ENCODE data around the gene PLCB2.

Gene PLCB2

DNA sequence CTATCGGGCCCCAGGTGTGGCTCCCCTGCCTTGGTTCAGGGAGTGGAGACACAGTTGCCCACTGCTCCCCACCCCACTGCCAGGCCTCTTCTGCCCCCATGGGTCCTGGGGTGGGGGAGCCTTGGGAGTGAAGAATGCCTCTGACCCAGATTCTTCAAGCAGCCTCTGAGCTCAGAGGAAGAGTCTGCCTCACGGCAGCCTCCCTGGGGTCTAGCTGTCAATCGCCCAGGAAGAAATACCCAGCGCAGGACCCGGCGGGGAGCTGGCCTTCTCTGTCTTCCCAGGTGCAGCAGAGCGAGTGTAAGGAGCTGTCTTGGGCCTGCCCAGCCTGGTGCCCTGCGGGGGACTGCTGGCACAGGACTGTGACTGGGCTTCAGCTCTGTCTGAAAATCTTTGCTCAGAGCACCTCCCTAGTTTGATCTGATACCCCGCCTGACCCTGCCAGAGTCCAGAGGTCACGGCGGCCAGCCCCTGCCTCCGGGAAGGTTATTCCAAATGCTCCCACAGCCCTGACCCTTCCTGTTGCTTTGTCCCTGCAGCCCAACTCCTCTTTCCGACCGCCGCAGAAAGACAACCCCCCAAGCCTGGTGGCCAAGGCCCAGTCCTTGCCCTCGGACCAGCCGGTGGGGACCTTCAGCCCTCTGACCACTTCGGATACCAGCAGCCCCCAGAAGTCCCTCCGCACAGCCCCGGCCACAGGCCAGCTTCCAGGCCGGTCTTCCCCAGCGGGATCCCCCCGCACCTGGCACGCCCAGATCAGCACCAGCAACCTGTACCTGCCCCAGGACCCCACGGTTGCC is 35.9 kb downstream of the PLCB2 start:
- no peak for DNase-seq (ENCODE audit: low read depth in 2 of 2)

DNA sequence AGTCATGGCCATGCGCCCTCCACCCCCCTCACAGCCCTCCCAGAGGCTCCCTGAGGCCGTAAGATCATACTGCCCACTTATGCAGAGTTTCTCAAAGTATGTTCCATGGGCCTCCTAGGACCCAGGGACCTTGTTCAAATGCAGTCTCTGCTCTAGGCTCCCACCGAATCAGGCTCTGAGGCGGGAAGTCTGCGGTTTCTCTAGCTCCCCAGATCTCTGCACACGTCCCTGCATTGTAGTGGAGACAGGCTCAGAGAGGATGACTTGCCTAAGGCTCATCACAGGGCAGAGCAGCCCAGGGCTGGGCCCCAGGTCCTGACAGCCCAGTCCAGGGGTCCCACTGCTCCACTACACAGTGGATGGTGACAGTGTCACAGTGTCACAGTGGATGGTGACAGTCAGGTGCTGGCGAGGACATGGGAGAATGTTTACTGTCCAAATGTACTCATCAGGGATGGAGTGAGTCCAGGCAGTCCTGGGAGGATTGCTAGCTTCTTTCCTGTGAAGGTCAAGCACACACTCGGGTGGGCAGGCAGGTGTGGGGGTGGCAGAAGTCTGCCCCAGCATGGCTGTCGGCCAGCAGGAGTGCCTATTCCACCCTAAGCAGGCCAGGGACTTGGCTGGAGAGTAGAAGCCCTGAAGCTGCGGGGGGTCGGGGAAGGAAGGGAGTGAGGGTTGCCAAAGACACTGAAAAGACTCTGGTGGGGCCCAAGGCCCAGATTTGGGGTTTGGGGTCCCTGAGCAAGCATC is 37.3 kb downstream of the PLCB2 start:
- no peak for DNase-seq (ENCODE audit: low read depth in 2 of 2)

DNA sequence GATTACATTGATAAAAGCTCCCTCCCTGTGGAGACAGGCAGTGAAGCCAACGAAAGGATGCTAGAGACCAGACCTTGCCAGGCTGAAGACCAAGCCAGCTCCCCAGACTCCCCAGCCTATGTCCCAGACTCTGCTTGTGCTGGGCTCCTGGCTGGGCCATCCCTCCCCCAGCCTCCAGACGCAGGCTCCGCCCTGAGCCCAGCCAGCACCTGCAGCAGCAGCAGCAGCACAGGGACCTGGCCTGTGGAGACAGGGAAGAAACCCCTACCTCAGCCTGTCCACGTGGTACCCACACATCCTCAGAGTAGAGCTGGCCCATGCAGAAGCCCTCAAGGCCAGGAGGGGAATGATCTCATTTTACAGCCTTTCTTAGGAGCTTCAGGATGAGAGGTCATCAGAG is 38.1 kb downstream of the PLCB2 start:
- no peak for DNase-seq (ENCODE audit: low read depth in 2 of 2)

DNA sequence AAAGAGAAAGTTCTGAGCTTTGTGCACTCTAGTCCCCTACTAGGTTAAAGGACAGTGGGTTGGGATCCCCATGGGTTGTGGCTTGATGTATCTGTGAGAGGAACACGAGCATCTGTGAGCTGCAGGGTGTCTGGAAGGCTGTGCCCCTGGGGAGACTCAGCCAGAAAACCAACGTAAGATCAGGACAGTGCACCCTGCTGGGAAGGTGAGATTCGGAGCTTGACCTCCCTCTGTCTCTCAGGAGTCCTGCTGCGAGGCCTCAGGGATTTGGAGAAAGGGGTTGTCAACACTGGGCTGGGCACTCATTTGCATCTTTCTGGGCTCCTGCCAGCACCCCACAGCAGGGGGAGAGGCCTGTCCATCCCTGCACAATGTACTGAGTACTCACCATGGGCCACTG is 40.1 kb downstream of the PLCB2 start:
- DNase-seq (ENCODE audit: low read depth in 2 of 2): no peak

DNA sequence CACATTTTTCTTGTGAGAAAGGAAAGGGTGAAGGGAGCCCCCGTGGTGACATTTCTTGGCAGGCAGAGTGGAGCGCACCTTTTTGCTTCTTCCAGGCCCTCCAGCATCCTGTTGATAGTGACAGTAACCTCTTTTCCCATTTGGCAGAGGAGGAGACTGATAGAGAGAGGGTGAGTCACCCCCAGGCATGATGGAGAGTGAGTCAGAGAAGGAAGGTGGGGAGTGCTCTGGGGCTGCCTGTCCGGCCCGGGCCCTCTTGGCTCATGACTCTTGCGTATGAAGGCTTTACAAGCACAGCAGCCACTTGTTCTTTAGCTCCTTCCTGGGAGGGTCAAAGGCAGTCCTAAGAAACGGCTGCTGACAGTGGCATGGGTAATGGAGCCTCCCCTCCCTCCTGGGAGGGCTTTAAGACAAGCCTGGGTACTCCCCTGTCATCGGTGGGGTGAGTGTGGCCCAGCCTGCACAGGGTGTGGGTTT is 40.9 kb downstream of the PLCB2 start:
- no peak for DNase-seq (ENCODE audit: low read depth in 2 of 2)

DNA sequence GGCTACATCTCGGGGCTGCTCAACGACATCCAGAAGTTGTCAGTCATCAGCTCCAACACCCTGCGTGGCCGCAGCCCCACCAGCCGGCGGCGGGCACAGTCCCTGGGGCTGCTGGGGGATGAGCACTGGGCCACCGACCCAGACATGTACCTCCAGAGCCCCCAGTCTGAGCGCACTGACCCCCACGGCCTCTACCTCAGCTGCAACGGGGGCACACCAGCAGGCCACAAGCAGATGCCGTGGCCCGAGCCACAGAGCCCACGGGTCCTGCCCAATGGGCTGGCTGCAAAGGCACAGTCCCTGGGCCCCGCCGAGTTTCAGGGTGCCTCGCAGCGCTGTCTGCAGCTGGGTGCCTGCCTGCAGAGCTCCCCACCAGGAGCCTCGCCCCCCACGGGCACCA is 41.9 kb downstream of the PLCB2 start:
- no peak for DNase-seq (ENCODE audit: low read depth in 2 of 2)

DNA sequence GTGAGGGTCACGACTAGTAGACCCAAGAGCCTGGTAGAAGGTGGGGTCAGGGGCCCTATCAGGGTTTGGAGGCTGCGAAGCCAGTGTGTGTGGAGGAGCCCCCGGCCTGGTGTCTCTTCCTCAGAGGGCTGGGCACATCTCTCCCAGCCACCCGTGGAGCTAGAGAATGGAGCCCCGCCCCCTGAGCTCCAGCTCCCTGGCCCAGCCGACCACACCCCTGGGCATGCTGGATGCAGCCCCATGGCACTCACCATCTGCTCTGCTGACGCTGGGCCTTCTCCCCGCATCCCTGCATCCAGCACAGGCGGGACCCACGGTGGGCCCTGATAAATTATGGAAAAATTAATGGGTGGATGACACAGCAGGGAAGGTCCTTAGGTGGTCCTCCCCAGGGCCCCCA is 42.4 kb downstream of the PLCB2 start:
- no peak for DNase-seq (ENCODE audit: low read depth in 2 of 2)

DNA sequence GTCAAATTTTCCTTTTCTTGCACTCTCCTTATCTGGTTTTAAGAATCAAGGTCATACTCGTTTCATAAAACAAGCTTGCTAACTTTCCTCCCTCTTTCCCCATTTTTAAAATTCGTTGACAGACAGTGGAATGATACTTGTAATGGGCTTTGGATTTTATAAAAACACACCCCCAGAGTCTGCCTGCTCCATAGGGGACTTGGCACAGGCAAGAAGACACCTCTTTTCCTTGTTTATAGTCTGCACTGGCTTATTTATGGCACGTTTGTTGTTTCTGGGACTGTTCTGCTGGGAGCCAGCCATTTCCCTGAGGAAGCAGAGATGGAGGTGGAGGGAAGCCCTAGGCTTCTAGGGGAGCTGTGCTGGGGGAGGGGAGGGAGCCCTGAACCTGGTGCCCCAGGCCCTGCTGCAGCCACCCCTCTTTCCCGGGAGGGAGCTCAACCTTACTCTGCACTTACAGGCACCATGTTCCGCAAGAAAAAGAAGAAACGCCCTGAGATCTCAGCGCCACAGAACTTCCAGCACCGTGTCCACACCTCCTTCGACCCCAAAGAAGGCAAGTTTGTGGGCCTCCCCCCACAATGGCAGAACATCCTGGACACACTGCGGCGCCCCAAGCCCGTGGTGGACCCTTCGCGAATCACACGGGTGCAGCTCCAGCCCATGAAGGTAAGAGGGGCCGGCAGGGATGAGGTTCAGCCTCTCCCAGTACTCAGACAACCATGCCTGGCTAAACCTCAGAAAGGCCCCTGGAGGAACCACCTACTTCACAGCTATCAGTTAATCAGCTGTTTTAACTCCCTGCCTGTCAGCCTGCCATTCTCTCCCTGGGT is 43.2 kb downstream of the PLCB2 start:
- no peak for DNase-seq (ENCODE audit: low read depth in 2 of 2)

DNA sequence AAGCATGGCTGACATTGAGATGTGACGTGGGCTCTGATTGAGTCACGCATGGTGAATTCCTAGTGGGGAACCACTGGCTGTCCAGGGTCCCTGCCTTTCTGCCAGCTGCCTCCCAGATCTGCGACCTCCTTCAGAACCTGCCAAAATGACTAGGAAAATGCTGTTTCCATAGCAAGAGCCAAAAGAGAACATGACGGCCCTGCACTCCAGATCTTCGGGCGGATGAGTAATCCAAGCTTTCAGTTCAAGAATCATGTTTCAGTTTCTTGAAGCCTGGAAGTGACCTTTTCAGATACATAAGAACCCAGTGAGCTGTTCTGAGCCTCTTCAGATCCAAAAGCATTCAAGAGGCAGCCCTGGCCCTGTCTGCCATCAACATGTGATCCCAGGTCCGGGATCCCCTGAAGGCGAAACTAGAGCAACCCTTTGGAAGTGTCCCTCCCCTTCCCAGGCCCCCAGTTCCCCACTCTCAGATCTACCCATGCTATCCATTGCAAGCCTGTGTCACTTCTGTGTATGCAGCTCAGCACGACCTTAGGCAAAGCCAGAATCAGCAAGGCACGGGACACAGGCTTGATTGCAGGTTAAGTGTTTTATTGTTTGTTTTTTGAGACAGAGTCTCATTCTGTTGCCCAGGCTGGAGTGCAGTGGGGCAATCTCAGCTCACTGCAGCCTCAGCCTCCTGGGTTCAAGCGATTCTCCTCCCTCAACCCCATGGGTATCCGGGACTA is 44.5 kb downstream of the PLCB2 start:
- no peak for DNase-seq (ENCODE audit: low read depth in 2 of 2)

DNA sequence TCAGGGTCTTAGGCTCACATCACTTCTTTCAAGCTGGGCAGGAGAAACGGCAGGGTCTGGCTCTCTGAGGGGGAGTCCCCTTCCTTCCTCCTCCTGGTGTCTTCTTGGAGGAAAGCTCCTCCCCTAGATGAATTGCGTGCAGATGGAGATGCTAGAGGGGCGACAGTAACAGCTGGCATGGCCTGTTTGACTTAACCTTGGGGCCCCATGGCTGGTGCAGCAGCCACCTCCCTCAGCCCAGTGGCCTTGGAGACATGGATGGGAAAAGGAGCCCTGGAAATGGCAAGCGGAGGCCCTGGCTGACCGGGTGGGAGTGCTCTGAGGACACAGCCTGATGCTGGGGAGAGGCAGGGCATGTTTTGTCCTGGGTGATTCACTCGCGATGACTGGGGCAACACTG is 48.7 kb downstream of the PLCB2 start:
- DNase-seq (ENCODE audit: low read depth in 2 of 2): no peak

DNA sequence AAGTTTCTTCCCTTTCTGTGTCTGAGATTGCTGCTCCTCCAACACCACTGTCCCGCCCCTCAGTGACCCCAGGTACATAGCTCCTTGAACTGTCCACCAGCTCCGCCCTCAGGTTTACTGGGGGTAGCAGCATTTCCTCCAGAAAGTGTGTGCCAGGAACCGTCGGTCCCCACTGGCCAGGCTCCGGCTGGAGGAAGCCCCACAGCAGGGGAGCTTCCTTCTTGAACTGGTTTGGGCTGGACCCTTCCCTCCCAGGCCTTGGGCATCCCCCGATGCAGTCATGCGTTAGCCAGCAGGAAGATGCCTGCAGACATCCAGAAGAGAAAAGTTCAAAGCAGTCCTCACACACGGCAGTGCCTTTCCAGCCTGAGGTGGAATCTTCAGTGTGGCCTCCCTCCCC is 49.2 kb downstream of the PLCB2 start:
- DNase-seq (ENCODE audit: low read depth in 2 of 2): no peak

DNA sequence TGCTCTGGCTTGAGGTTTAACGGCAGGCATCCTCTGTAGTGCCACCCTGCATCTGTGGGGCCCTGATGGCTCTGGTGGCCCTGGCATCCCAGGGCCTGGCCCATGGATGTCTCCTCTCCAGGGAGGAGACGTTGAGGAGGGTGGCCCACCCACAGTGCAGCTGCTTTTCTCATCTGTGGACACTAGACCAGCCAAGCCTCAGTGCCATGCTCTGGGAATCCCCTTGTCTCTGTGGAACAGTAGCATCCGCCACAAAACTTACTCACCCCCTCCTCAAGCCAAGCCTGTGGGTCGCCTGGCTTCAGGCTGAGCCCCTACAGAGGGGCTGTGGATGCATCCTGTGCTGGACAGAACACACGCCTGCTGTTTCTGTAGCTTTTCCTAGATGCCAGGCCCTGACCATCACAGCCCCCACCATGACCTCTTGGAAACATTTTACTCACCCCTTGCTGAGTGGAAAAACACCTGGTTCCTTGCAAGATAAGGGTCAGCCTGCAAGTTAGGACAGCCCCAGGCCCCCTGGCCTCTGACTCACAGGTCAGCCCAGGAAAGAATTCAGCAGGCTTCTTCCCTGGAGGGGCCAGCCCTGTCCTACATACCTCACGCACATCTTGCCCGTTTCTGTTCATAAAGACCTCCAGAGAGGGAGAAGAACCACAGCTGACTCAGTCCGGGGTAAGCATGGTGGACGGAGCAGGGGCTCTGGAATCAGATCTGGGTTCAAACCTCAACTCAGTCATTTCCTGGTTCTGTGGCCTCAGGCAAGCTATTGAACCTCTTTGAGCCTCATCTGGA is 49.9 kb downstream of the PLCB2 start:
- DNase-seq (ENCODE audit: low read depth in 2 of 2): no peak

DNA sequence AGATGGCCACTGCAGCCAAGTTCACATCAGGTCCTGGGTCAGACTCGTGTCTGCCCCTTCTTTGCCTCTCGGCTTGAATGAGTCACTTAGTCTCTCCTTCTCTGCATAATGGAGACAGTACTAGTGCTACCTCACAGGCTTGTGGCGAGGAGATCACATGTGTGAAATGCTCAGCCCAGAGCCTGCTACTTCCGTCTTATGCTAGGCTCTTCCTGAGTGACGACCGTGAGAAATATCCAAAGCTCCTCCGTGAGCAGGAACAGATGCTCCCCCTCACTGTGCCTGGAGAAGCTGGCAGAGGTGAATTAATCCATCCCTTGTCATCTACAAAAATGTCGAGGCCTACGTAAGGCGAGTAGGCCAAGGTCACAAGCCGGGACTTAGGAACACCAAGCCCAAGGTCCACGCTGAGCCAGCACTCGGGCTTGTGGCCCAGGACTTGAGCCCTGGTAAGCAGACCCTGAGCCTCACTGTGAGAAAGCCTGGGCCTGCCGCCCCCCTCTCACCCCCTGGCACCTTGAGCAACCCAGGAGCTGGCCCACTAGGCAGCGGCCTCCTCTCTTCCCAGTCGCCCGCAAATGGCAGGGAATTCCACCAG is 51.0 kb downstream of the PLCB2 start:
- no peak for DNase-seq (ENCODE audit: low read depth in 2 of 2)

DNA sequence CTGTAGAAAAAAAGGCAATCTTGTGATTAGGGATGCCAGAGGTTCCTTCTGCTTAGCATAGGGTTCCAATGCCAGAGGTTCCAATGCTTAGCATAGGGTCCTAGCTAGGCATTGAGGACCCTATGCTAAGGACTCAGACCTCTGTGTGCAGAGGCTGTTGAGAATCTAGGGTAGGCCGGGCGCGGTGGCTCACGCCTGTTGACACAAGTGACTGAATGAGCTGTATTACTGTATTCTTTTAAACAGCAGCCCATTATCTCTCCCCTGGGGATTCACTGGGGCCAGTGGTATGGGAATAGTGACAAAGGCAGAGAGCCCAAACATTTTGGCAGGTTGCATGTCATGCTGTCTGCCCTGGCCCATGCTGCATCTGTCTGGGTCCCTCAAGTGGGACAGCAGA is 52.7 kb downstream of the PLCB2 start:
- DNase-seq (ENCODE audit: low read depth in 2 of 2): no peak

DNA sequence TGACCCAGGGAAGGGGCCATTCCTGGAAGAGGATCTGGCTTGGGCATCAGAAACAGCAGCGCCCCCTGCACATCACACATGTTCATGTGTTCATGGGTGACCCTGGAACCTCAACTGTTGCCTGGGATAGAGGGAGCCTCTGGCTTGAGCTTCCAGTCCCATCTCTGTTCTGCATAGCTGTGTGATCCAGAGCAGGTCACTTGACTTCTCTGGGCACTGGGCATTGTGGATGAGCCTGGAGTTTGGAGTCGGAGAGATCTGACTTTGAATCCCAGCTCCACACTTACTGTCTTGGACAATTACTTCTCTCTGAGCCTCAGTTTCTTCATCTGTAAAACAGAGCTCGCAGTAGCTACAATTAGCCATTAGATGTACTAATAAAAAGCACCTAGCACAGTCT is 53.3 kb downstream of the PLCB2 start:
- DNase-seq (ENCODE audit: low read depth in 2 of 2): no peak

DNA sequence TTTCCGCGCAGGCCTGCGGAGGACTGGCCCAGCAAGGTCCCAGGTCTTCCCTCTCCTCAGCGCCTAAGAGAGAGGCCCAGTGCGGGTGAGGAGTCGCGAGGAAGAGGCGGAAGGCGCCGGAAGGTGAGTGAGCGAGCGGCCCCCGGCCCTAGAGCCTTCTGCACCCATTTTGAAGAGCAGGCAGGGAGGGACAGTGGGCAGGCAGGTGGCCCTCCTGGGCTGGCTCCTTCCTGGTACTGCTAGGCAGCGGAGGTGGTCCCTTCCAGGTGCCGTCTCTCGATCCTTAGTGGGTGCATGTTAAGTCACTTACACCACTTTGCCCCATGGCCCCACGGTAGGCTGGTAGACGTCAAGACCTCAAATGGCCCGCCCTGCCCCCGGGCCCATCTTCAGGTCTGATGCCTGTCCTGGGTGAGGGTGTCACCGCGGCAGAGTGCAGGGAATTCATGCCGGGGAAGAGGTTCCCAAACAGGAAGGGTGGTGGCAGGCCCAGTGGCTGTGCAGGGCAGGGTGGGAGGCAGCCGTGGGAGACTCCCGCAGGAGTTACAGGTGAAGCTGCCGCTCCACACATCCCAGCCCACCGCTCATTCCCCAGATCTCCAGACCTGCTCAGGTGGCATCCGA is 54.5 kb downstream of the PLCB2 start:
- no peak for DNase-seq (ENCODE audit: low read depth in 2 of 2)

DNA sequence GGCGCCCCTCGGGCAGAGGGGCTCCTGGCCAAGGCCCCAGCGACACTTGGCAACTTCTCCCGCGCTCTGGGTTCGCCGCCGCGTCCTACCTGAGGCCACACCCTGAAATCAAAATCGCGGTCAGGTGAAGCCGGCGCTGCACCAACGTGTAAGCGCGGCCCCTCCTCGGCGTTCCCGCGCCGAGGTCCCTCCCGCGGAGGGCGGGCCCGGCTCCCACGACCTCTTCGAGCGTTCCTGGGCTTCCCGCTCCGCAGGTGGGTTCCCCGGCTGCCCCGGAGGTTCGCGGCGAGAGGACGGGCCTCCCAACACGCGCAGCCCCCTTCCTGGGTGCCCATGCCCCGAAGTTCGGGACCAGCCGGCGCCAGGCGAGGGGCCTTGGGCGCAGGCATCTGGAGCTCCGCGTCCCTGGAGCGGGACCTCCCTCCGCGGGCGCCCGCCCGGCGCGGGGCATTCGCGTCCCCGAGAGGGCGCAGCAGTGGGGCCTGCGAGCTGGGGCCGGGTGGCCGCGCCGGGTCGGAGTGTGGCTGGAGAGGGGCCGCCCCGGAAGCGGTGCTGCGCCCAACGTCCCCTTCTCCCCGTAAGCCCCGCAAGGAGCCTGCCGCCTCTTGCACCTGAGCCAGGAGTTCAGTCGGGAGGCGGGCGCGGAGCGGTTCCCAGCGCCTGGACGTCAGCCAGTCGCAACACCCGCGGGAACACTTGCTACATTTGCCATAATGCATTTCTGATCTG is 55.1 kb downstream of the PLCB2 start:
- DNase-seq (ENCODE audit: low read depth in 2 of 2): no peak

DNA sequence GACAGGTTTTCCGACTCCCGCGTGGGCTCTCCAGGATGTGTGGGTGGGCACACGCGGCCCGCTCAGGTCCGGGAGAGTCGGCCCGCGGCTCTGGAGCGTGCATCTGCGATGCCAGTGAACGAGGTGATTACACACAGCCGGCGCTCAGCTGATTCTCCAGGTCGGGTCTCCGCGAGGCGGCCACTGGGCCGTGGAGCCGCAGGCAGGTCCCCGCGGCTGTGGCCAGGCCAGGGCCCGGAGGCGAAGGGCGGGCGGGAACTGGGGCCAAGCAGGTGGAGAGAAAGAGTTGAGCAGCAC is 55.6 kb downstream of the PLCB2 start:
- DNase-seq (ENCODE audit: low read depth in 2 of 2): no peak

DNA sequence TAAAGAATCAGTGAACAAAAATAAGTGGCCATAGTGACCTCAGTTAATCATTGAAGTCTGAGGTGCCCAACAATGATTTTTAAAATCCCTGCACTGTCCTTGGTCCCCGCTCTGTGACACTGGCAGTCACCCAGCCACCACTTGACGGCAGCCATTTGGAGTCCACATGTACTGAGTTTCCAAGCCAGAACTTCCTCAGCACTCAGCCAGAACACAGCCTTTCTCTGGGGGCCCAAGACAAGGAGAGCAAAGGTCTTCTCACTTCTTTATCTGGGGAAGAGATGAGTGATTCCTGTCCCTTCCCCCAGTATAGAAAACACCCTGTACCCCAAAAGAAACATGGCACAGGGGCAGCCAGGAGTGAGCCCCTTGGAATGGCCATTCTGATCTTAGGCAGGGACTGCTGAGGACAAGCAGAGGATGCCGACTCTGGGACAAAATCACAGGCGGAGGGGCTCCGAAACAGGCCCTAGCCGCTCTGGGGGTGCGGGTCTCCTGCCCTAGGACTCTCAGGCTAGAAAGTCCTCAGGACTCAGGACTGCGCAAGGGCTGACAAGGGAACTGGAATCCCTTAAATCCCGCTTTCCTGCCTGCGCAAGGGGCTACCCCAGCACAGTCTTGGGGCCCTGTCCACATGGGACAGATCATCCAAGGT is 56.1 kb downstream of the PLCB2 start:
- DNase-seq (ENCODE audit: low read depth in 2 of 2): no peak
